GM18507 (cell line): Measurements from ENCODE around the gene SEC61B.
A peak's percentile ranks its signal among the peaks of the same experiment; 100 is the strongest.

Experiments used
- DNase-seq: peaks from one replicate; pipeline ENCODE4 v3.0.0; 2011; ENCODE audit warnings: low read depth; ENCODE audit not compliant: insufficient read length; ENCODE audit errors: extremely low spot score
- FAIRE-seq: peaks from 2 replicates; lab custom pipeline; 2011; peaks lifted over from hg19 to GRCh38; lab: Jason Lieb, UNC

Gene SEC61B

GRCh38 chr9:99264070-99264680, 42.1 kb downstream of the SEC61B start:
- FAIRE-seq (no peak), DNase-seq (no peak)

- DNase-seq (no peak), FAIRE-seq (no peak)
These were observed 43.6 kb downstream of the SEC61B start for GRCh38 chr9:99265691-99266090.

GRCh38 chr9:99266255-99267023, 44.4 kb downstream of the SEC61B start:
- no peak for DNase-seq
- FAIRE-seq = peak; percentile 76

GRCh38 chr9:99269416-99269815, 47.3 kb downstream of the SEC61B start:
- no peak for DNase-seq
- FAIRE-seq = no peak

GRCh38 chr9:99270491-99270890, 48.4 kb downstream of the SEC61B start:
- FAIRE-seq = no peak

GRCh38 chr9:99272836-99273235, 50.8 kb downstream of the SEC61B start:
- FAIRE-seq (no peak), DNase-seq (no peak)

More at GRCh38 chr9:99270491-99270890, 48.4 kb downstream of the SEC61B start:
- no peak for DNase-seq

- no peak for DNase-seq
- FAIRE-seq = no peak
These were observed 51.9 kb downstream of the SEC61B start for GRCh38 chr9:99274016-99274415.

GRCh38 chr9:99274495-99274894, 52.4 kb downstream of the SEC61B start:
- FAIRE-seq (peak; percentile 64), DNase-seq (no peak)
